IMR-90 (cell line): ENCODE measurements around the gene CDH23. TPM values are rescaled to one million over a fixed set of nuclear protein-coding genes. Genes with fewer than 3 reads are reported as not detected.

Experiments
- ATAC-seq: fragments of 200-7000 bp; cut with Tn5 transposase; 2 replicates; pipeline ENCODE4 v1.9.1; 2020; ENCODE audit warnings: low read depth, mild to moderate bottlenecking, moderate library complexity
- BruUV-seq: library from RNA; stranded (reverse); fragments of 400-500 nt; replicated peaks from 2 replicates; lab custom pipeline; 2021; lab: Mats Ljungman, UMichigan
- CTCF ChIA-PET: fragments of 300-600 bp; formaldehyde crosslinking; extraction: SDS; loops from one replicate; lab custom pipeline; 2021; ENCODE audit warnings: antibody characterized with exemption; lab: Yijun Ruan, JAX
- POLR2A ChIA-PET: fragments of 300-600 bp; sonication (Branson Sonifier 250); formaldehyde crosslinking; loops from one replicate; lab custom pipeline; 2022; ENCODE audit warnings: antibody characterized with exemption; ENCODE audit not compliant: unreplicated experiment; lab: Charles Lee
- DNase-seq: peaks from one replicate; pipeline ENCODE4 v3.0.0; 2013
- H2AFZ ChIP-seq: replicated peaks from 2 replicates; pipeline ENCODE3; 2013; ENCODE audit warnings: low read length, mild to moderate bottlenecking; ENCODE audit not compliant: poor library complexity
- H2AK5ac ChIP-seq: 2 replicates; pipeline ENCODE4 v1.6.1; 2013; ENCODE audit warnings: low read depth, low read length, inconsistent platforms
- H2AK9ac ChIP-seq: replicated peaks from 2 replicates; pipeline ENCODE3; 2013; ENCODE audit warnings: mild to moderate bottlenecking, low read depth, low read length, moderate library complexity; ENCODE audit not compliant: poor library complexity
- H2BK120ac ChIP-seq: 2 replicates; pipeline ENCODE4 v1.6.1; 2013; ENCODE audit warnings: low read depth, low read length, inconsistent platforms
- H2BK15ac ChIP-seq: 3 replicates; pipeline ENCODE4 v1.6.1; 2013; ENCODE audit warnings: low read depth, low read length, inconsistent platforms
- H2BK20ac ChIP-seq: 2 replicates; pipeline ENCODE4 v1.6.1; 2013; ENCODE audit warnings: low read depth, mild to moderate bottlenecking, inconsistent platforms, low read length, moderate library complexity
- H2BK5ac ChIP-seq: 2 replicates; pipeline ENCODE4 v1.6.1; 2013; ENCODE audit warnings: mild to moderate bottlenecking, low read depth, low read length, inconsistent platforms; ENCODE audit not compliant: poor library complexity, severe bottlenecking
- H3K14ac ChIP-seq: replicated peaks from 2 replicates; pipeline ENCODE4 v1.6.1; 2013; ENCODE audit warnings: low read depth, low read length, inconsistent platforms
- H3K18ac ChIP-seq: 2 replicates; pipeline ENCODE4 v1.6.1; 2013; ENCODE audit warnings: low read depth, low read length, control low read depth
- H3K23ac ChIP-seq: 2 replicates; pipeline ENCODE4 v1.6.1; 2013; ENCODE audit warnings: low read depth, low read length, inconsistent platforms
- H3K27ac ChIP-seq: 2 replicates; pipeline ENCODE4 v1.5.1; 2013; ENCODE audit warnings: mild to moderate bottlenecking, control low read depth, low read length; ENCODE audit not compliant: insufficient read depth
- H3K27me3 ChIP-seq: 2 replicates; pipeline ENCODE4 v1.6.1; 2013; ENCODE audit warnings: low read length; ENCODE audit not compliant: control insufficient read depth, insufficient read depth
- H3K36me3 ChIP-seq: 2 replicates; pipeline ENCODE4 v1.6.1; 2013; ENCODE audit warnings: low read length, mixed read lengths; ENCODE audit not compliant: control insufficient read depth, insufficient read depth
- H3K4ac ChIP-seq: 2 replicates; pipeline ENCODE4 v1.6.1; 2013; ENCODE audit warnings: low read depth, low read length, inconsistent platforms
- H3K4me1 ChIP-seq: 2 replicates; pipeline ENCODE4 v1.6.1; 2013; ENCODE audit warnings: low read length, mixed read lengths; ENCODE audit not compliant: control insufficient read depth, insufficient read depth
- H3K4me2 ChIP-seq: 2 replicates; pipeline ENCODE4 v1.6.1; 2013; ENCODE audit warnings: low read depth, mild to moderate bottlenecking, control low read depth, low read length, moderate library complexity
- H3K4me3 ChIP-seq: 2 replicates; pipeline ENCODE4 v1.5.1; 2013; ENCODE audit warnings: low read depth, mild to moderate bottlenecking, control low read depth, low read length, moderate library complexity; ENCODE audit not compliant: insufficient read depth
- H3K56ac ChIP-seq: 2 replicates; pipeline ENCODE4 v1.6.1; 2013; ENCODE audit warnings: low read length, inconsistent platforms; ENCODE audit not compliant: insufficient read depth; ENCODE audit errors: extremely low read depth
- H3K79me1 ChIP-seq, 2 experiments: 2 replicates each; pipeline ENCODE4 v1.6.1; 2013; ENCODE audit warnings: low read length in 2 of 2, inconsistent platforms in 1 of 2, low read depth in 1 of 2
- H3K9ac ChIP-seq: 2 replicates; pipeline ENCODE4 v1.6.1; 2013; ENCODE audit warnings: low read depth, low read length, control low read depth
- H3K9me1 ChIP-seq: 2 replicates; pipeline ENCODE4 v1.6.1; 2013; ENCODE audit warnings: low read length, inconsistent platforms; ENCODE audit not compliant: insufficient read depth
- H3K9me3 ChIP-seq: 2 replicates; pipeline ENCODE4 v1.6.1; 2013; ENCODE audit warnings: low read length; ENCODE audit not compliant: control insufficient read depth, insufficient read depth
- H4K20me1 ChIP-seq: 2 replicates; pipeline ENCODE4 v1.6.1; 2013; ENCODE audit warnings: low read length, inconsistent platforms; ENCODE audit not compliant: insufficient read depth
- H4K5ac ChIP-seq: 2 replicates; pipeline ENCODE4 v1.6.1; 2013; ENCODE audit warnings: mild to moderate bottlenecking, low read depth, low read length, control low read depth
- H4K8ac ChIP-seq, 2 experiments: 2 replicates each; pipeline ENCODE4 v1.6.1; 2013; ENCODE audit warnings: low read depth in 2 of 2, low read length in 2 of 2, control low read depth in 1 of 2, inconsistent platforms in 1 of 2
- H4K91ac ChIP-seq: 2 replicates; pipeline ENCODE4 v1.6.1; 2013; ENCODE audit warnings: low read depth, low read length, inconsistent platforms; ENCODE audit not compliant: insufficient read depth
- BHLHE40 ChIP-seq: fragments of 150-350 bp; IDR thresholded peaks from 2 replicates; pipeline ENCODE4 v1.6.1; 2016; ENCODE audit warnings: mild to moderate bottlenecking, low read depth, low read length
- CEBPB ChIP-seq: IDR thresholded peaks from 2 replicates; pipeline ENCODE4 v1.6.1; 2012; ENCODE audit warnings: low read depth, low read length, improper control_type of control experiment
- CTCF ChIP-seq: conservative IDR thresholded peaks from 2 replicates; pipeline ENCODE4 v1.5.1; 2012; ENCODE audit warnings: mild to moderate bottlenecking, low read depth, low read length, improper control_type of control experiment
- FOS ChIP-seq: fragments of 150-350 bp; IDR thresholded peaks from 2 replicates; pipeline ENCODE4 v1.6.1; 2016; ENCODE audit warnings: low read depth, low read length
- MAFK ChIP-seq: IDR thresholded peaks from 2 replicates; pipeline ENCODE4 v1.6.1; 2012; ENCODE audit warnings: low read depth, low read length, improper control_type of control experiment
- MXI1 ChIP-seq: IDR thresholded peaks from 2 replicates; pipeline ENCODE4 v1.6.1; 2012; ENCODE audit warnings: low read depth, mild to moderate bottlenecking, low read length, moderate library complexity, borderline replicate concordance
- NFE2L2 ChIP-seq: fragments of 150-350 bp; IDR thresholded peaks from 2 replicates; pipeline ENCODE4 v1.6.1; 2016; ENCODE audit warnings: low read depth, mild to moderate bottlenecking, low read length
- RAD21 ChIP-seq: IDR thresholded peaks from 2 replicates; pipeline ENCODE4 v1.6.1; 2012; ENCODE audit warnings: low read length, improper control_type of control experiment
- RCOR1 ChIP-seq: IDR thresholded peaks from 2 replicates; pipeline ENCODE4 v1.6.1; 2012; ENCODE audit warnings: mild to moderate bottlenecking, low read length, improper control_type of control experiment; ENCODE audit not compliant: insufficient replicate concordance
- RFX5 ChIP-seq: IDR thresholded peaks from 2 replicates; pipeline ENCODE4 v1.8.0; 2012; ENCODE audit warnings: low read depth, mild to moderate bottlenecking, low read length, moderate library complexity
- WGBS, 2 experiments: methylation state at CpG; one replicate each; pipeline versions ENCODE4 v1.1.5 to v1.1.7; 2013; ENCODE audit warnings: missing lambda C conversion rate in 2 of 2; ENCODE audit not compliant: insufficient read length in 1 of 2; ENCODE audit errors: extremely low coverage in 2 of 2; 5-methylcytosine and 5-hydroxymethylcytosine counted together
- dilution Hi-C: fragments of 300-500 bp; cut with HindIII; formaldehyde crosslinking; loops from one replicate; pipeline ENCODE4 v1.14.3; 2018; ENCODE audit warnings: low sequenced_read_pairs; ENCODE audit not compliant: unreplicated experiment
- in situ Hi-C: fragments of 300-500 bp; cut with MboI; formaldehyde crosslinking; loops from 3 replicates; pipeline ENCODE4 v1.14.3; 2019; ENCODE audit warnings: low sequenced_read_pairs, inconsistent platforms, mixed read lengths
- intact Hi-C: fragments of 100-400 bp; cut with micrococcal nuclease; formaldehyde crosslinking; loops from 2 replicates; pipeline ENCODE4 v1.10.0; 2022
- polyA plus RNA-seq, 3 experiments: library from polyadenylated mRNA; depleted of rRNA; stranded (reverse); fragments of >200 nt; gene quantifications; 2 replicates each; pipeline ENCODE4 v1.2.3, GENCODE V29; 2012; ENCODE audit warnings: low replicate concordance in 1 of 3
- total RNA-seq: library from RNA; depleted of rRNA; stranded (reverse); fragments of >200 nt; gene quantifications from 2 replicates; pipeline ENCODE4 v1.2.3, GENCODE V29; 2012
- TF ChIP-seq, protein P1 (sequence below): fragments of 150-350 bp; IDR thresholded peaks from 2 replicates; pipeline ENCODE4 v1.6.1; 2016; ENCODE audit warnings: low read depth, mild to moderate bottlenecking, low read length, moderate library complexity, borderline replicate concordance
- TF ChIP-seq, protein P2 (sequence below): fragments of 150-350 bp; IDR thresholded peaks from 2 replicates; pipeline ENCODE4 v1.6.1; 2017; ENCODE audit warnings: mild to moderate bottlenecking, antibody characterized with exemption, low read length, low read depth

The CDH23 gene
- total and polyA plus RNA-seq, 2 of the 4 experiments (the other 2 are of a cell fraction): under 0.01 to 0.03 TPM

- no peak for TF ChIP-seq NFE2L2
These were observed 179.4 kb downstream of the CDH23 start (continued) for GRCh38 chr10:71575934-71576801.

- H3K4me1 ChIP-seq: no peaks in the 10 kb centered on the region
- no peaks in the 10 kb centered on the region for H3K36me3 ChIP-seq
- no peak overlapping the region for H4K91ac ChIP-seq
- in situ Hi-C loops: no loop called here
- H2BK20ac ChIP-seq: no peak overlapping the region
- intact Hi-C loops: no loop called here
- H4K20me1 ChIP-seq: no peaks in the 10 kb centered on the region
- no peak overlapping the region for H2AFZ ChIP-seq
- no peaks in the 10 kb centered on the region for H3K79me1 ChIP-seq
- H3K9ac ChIP-seq: no peak overlapping the region
- ATAC-seq: no peak
- 68% methylated on average over 4 of the region's 9 CpGs; no CpG with 5 or more reads in 1 of the 2 experiments for WGBS, 2 experiments
- peaks cover 39% of the 10 kb centered on the region for H3K27me3 ChIP-seq
- no peak overlapping the region for H3K4me2 ChIP-seq
- BruUV-seq: no TSS peak
- CTCF ChIA-PET: no interaction called here
- TF ChIP-seq, protein P1, sequence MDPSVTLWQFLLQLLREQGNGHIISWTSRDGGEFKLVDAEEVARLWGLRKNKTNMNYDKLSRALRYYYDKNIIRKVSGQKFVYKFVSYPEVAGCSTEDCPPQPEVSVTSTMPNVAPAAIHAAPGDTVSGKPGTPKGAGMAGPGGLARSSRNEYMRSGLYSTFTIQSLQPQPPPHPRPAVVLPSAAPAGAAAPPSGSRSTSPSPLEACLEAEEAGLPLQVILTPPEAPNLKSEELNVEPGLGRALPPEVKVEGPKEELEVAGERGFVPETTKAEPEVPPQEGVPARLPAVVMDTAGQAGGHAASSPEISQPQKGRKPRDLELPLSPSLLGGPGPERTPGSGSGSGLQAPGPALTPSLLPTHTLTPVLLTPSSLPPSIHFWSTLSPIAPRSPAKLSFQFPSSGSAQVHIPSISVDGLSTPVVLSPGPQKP: no peak
- TF ChIP-seq RCOR1 (no peak), FOS (no peak), BHLHE40 (no peak), MAFK (no peak), CTCF (no peak), MXI1 (no peak), CEBPB (no peak), NFE2L2 (no peak), RFX5 (no peak), RAD21 (no peak)
- TF ChIP-seq, protein P2, sequence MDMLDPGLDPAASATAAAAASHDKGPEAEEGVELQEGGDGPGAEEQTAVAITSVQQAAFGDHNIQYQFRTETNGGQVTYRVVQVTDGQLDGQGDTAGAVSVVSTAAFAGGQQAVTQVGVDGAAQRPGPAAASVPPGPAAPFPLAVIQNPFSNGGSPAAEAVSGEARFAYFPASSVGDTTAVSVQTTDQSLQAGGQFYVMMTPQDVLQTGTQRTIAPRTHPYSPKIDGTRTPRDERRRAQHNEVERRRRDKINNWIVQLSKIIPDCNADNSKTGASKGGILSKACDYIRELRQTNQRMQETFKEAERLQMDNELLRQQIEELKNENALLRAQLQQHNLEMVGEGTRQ: no peak
- no peak overlapping the region for H3K27ac ChIP-seq
- H2BK15ac ChIP-seq: no peak overlapping the region
- no peak overlapping the region for H3K4me3 ChIP-seq
- no peak overlapping the region for H2AK5ac ChIP-seq
- no peak overlapping the region for H4K8ac ChIP-seq
- no peak overlapping the region for H3K14ac ChIP-seq
- H3K23ac ChIP-seq: no peak overlapping the region
- H2BK5ac ChIP-seq: no peak overlapping the region
- no peak overlapping the region for H3K18ac ChIP-seq
- H3K9me3 ChIP-seq: no peaks in the 10 kb centered on the region
- POLR2A ChIA-PET: no interaction called here
- dilution Hi-C loops: no loop called here
- no peak for DNase-seq
- no peak overlapping the region for H4K5ac ChIP-seq
- no peaks in the 10 kb centered on the region for H3K9me1 ChIP-seq
- no peak overlapping the region for H2BK120ac ChIP-seq
- H2AK9ac ChIP-seq: no peak overlapping the region
- H3K4ac ChIP-seq: no peak overlapping the region
- H3K56ac ChIP-seq: no peak overlapping the region
These were observed 180.1 kb downstream of the CDH23 start for GRCh38 chr10:71576842-71577241.
